Inflammatory macrophage (primary cell): ENCODE data around the gene ERMAP.
A peak's percentile ranks its signal among the peaks of the same experiment; 100 is the strongest.
"Not testable (repeated sequence)": the region's sequence is repeated elsewhere in the genome, so short reads cannot be mapped to it uniquely, and the experiment has no call there.

Experiments
- DNase-seq, 2 donors: peaks; one replicate each; pipeline ENCODE4 v3.0.0-alpha.2; 2020 to 2022

ERMAP gene

DNA sequence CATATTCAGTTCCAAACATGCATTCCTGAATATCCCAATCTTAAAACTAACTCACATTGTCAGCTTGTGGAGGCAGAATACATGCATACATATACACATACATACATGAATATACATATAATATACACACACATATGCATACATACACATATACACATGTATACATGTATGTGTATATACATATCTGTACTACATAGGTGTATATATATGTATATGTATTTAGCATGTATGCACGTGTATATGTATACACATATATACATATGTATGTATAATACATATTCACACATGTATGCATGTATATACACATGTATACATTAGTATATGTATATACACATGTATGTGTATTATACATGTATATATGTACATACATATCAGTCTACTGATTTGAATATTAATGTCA is 28.3 kb downstream of the ERMAP start:
- no peak for DNase-seq

DNA sequence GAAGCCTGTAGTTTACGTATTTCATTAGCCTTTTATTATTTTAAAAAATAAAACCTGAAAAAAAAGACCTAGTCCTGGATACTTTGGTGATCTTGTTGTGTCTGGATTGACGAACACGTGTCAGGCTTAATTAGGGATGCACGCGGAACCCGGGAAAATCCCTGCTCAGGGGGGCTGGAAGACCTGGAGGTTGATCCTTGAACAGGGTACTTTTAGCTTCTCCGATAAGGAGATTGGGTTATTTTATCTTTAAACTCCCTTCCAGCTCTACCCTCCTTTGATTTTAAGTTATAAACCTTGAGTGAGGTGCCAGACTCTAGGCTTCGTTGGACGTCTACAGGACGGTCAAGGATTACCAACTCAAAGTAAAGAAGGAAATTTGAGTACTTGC is 28.9 kb downstream of the ERMAP start:
- no peak for DNase-seq

GRCh38 chr1:42846257-42847110 is 29.6 kb downstream of the ERMAP start, which contains the start of gene ZNF691:
Gene ZNF691, plus strand, starts transcription at chr1:42846613. Its CDS starts 3,046 bp downstream, at chr1:42849659.
- peak; percentile 97 to 98 for DNase-seq

- DNase-seq = no peak
Measured at GRCh38 chr1:42847111-42847595, 30.2 kb downstream of the ERMAP start.

DNA sequence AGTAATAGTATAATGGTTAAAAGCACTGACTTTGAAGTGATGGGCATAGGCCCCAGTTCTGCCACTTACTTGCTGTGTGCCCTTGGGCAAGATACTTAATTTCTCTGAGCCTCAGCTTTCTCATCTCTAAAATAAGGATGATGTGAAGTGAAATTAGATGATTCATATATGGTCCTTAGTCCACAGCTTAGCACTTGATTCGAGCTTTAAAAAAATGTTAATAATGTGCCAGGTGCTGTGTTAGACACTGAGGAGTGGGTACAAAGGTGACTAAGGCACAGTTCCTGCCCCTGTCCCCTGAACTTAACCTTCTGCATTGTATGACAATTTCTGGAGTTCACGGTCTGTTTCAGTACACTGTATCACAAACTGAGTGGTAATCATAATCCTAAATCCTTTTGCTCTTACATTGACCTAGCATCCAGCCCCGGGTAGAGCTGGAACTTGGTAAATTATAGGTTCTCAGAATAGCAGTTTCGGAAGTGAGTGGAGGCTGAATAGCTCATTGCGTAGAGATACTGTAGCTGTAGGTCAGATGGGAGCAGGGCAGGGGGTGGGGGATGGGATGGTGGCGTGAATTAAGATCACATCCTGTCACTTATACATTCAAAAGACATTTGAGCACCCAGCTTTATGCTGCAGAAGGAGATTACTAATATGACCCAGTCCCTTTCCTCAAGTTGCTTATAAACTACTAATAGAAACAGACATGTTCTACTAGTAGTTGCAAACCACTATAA is 31.0 kb downstream of the ERMAP start:
- no peak for DNase-seq

DNA sequence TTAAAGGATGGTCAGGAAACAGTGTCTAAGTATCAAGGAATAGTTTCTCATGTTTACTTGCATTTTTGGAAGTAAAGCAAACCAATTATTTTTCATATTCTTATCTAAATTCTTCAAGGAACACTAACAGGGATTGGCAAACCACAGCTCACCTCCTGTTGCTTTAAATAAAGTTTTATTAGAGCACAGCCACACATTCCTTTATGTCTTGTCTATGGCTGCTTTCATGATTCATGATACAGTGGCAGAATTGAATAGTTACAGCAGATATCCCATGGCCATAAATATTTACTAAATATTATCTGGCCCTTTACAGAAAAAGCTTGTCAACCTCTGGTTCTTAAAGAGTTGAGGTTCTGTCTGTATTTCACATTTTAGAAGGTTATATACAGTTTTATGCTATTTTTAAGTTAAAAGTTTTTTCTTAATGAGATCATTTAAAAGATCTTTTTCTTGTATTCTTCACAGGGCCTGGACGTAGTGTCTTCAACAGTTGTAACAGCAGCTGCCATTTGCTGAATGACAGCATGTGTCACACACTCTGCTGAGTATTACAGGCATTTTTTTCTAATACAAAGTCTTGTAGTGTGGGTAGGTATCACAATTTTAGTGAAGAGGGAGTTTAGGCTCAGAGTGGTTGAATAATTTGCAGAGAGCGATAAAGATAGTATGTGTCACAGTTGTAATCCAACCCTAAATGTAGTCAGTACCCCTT is 32.1 kb downstream of the ERMAP start:
- no peak for DNase-seq

- no peak for DNase-seq
Measured at GRCh38 chr1:42849944-42850343, 33.0 kb downstream of the ERMAP start.

GRCh38 chr1:42851420-42851819 is 34.5 kb downstream of the ERMAP start:
- DNase-seq = no peak

DNA sequence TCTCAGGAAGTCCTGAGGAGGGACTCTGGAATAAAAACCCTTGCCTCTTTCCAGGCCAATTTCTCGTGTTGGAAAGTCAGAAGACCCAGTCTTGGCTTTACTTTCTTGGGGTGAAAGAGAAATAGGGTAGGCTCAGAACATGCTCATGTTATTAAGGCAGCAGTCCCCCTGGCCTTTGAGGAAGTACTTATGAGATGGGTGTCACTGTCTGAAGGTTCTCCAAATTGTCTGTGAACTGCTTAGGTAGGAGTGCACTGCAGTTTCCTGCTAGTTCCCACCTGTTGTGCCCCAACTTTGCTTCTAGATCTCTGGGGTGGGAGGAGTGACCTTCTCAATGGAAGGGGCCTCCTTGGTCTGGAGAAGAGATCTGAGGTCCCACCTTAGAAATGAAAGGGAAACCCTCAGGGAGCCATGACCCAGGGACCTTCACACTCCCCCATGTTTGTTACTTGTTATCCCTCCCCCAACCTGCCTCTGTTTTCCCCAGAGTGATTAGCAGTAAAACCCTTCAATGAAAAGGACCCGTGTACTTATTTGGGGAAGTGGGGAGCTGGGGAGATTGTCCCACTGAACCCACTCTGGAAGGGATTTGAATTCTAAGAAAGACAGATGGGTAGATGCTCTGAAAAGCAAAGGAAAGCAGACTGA is 35.2 kb downstream of the ERMAP start:
- DNase-seq = no peak

DNA sequence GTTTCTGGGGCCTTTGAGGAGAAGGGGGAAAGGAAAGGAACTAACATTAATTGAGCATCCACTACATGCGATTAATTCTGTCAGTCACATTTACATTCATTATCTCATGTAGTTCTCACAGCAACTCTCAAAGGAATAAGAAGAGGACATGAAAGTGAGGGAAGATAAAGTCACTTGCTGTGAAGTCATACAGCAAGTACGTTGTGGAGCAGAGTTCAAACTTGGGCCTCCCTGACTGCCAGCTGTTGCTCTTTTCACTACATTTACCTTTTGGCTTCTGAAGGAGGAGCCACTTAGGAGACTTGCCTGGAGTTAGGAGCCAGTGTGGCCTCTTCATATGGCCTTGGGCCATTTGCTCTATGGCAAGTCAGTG is 35.7 kb downstream of the ERMAP start:
- no peak for DNase-seq

DNA sequence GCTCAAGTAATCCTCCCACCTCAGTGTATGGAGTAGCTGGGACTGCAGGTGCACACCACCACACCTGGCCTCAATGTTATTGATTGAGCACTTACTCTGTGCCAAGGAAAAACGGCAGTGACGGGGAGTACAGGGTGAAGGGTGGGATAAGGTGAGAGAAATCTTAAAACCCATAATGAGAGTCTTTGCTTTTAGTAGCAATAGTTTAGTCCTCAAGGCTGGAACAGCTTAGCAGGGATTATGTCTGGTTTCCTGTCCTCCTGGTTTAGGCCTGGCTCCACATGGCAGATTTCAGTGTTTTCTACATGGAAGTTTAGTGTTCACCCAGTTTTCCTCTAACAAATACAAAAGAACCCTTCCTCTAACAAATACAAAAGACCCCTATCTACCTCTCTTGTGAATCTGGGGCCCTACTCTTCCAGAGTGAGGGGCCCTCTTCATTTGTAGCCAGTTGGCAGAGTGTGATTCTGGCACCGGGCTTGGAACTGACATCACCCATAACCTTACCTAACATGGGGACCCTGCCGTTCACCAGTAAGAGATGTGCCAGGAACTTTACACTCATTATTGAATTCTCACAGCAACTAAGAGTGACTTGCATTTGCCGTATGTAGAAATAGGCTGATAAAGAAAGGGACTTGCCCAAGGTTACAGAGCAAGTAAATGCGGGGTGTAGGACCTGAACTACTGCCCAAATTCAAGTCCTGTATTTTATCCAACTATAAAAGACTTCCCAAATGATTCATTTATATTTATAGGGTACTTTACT is 36.4 kb downstream of the ERMAP start:
- DNase-seq = no peak

DNA sequence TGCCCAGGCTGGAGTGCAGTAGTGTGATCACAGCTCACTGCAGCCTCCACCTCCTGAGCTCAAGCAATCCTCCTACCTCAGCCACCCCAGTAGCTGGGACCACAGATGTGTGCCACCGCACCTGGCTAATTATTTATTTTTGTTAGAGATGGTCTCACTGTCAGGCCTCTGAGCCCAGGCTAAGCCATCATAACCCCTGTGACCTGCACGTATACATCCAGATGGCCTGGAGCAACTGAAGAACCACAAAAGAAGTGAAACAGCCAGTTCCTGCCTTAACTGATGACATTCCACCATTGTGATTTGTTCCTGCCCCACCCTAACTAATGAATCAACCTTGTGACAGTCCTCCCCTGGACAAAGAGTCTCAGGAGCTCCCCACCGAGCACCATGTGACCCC is 39.6 kb downstream of the ERMAP start:
- not testable (repeated sequence) for DNase-seq

GRCh38 chr1:42859366-42859765 is 42.4 kb downstream of the ERMAP start:
- not testable (repeated sequence) for DNase-seq

DNA sequence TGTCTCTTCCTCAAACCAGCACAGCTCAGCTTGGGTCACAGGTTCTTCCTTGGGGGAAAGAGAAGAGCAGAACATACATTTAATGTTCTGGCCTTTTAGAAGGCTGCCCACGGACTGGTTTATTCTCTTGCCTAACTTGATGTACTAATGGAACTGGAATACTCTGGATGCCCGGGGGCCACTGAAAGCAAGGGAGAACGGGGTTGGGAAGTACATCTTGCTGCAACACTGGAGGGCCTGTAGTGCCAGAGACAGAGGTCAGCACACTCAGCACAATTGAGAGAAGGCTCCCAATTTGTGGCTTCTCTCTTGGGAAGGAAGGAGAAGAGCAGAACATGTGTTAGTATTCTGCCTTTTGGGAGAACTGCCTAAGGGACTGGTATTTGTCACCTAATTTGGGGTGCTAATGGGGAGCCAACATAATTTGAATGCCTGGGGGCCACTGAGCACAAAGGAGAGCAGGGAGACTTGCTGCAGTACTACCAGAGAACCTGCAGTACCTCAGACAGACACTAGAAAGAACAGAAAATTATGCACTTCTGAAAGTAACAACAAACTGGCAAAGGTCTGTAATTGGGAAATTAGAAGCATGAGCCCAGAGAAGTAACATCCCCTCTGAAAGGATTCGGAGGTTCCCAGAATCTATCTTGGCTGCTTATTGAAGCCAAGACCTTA is 43.6 kb downstream of the ERMAP start:
- DNase-seq = no peak

DNA sequence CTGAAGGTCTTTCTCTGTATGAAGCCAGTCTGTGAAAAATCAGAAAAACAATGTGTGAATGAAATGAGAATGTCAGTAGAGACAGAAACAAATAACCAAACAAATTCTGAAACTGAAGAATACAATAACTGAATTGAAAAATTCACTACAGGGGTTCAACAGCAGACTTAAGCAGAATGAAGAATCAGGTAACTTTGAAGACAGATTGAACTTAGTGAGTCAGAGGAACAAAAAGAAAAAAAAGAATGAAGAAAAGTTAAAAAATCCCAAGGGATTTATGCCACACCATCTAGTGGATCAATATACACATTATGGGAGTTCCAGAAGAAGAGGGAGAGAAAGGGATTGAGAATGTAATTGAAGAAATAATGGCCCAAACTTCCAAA is 44.1 kb downstream of the ERMAP start:
- no peak for DNase-seq

- DNase-seq = no peak
Measured at GRCh38 chr1:42866549-42866948, 49.6 kb downstream of the ERMAP start.

DNA sequence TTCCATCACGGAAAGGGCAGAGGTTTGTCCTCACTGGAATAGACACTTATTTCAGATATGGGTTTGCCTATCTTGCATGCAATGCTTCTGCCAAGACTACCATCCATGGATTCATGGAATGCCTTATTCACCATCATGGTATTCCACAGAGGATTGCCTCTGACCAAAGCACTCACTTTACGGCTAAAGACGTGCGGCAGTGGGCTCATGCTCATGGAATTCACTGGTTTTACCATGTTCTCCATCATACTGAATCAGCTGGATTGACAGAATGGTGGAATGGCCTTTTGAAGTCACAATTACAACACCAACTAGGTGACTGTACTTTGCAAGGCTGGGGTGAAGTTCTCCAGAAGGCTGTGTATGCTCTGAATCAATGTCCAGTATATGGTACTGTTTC is 51.5 kb downstream of the ERMAP start:
- DNase-seq = not testable (repeated sequence)

GRCh38 chr1:42869254-42869653 is 52.3 kb downstream of the ERMAP start:
- DNase-seq = not testable (repeated sequence)

- DNase-seq = not testable (repeated sequence)
Measured at GRCh38 chr1:42869751-42870150, 52.8 kb downstream of the ERMAP start.

DNA sequence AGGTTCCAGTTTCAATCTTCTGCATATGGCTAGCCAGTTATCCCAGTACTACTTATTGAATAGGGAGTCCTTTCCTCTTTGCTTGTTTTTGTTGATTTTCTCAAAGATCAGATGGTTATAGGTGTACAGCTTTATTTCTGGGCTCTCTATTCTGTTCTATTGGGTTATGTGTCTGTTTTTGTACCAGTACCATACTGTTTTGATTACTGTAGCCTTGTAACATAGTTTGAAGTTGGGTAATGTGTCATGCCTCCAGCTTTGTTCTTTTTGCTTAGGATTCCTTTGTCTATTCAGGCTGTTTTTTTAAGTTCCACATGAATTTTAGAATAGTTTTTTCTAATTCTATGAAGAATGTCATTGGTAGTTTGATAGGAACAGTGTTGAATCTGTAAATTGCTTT is 56.2 kb downstream of the ERMAP start:
- not testable (repeated sequence) for DNase-seq

DNA sequence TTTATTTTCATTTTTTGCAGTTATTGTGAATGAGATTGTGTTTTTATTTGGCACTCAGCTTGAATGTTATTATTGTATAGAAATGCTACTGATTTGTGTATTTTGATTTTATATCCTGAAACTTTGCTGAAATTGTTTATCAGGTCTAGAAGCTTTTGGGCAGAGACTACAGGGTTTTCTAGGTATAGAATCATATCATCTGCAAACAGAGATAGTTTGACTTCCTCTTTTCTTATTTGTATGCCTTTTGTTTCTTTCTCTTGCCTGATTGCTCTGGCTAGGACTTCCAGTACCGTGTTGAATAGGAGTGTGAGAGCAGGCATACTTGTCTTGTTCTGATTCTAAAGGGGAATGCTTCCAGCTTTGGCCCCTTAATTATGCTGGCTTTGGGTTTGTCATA is 56.7 kb downstream of the ERMAP start:
- no peak for DNase-seq
